ENCODE data around the gene ACSL6.
"Not testable (repeated sequence)": the region's sequence is repeated elsewhere in the genome, so short reads cannot be mapped to it uniquely, and the experiment has no call there.

The ACSL6 gene

DNA sequence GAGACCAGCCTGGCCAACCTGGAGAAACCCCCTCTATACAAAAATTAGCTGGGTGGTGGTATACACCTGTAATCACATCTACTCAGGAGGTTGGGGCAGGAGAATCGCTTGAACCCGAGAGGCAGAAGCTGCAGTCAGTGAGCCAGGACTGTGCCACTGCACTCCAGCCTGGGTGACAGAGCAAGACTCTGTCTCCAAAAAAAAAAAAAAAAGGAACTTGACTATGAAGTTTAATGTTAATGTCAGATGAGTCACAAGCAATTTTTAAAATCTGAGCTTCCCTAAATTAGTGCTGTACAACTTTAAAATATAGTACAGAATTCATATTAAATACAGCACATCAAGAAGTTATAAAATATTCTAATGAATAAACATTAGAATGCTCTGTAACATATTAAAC lies 67.5 kb downstream of the ACSL6 start:
- FAIRE-seq (no peak), DNase-seq (ENCODE audit: insufficient read length, low spot score) (no peak)
- TF ChIP-seq POU2F2 (IDR thresholded peaks at IDR 0.05; ENCODE audit: low read depth, low read length) (no peak), POLR2AphosphoS5 (IDR thresholded peaks at IDR 0.05; ENCODE audit: low read depth, low read length) (no peak), POLR2A (IDR thresholded peaks at IDR 0.05; ENCODE audit: low read depth, low read length) (no peak), SPI1 (IDR thresholded peaks at IDR 0.05; ENCODE audit: low read depth, low read length) (no peak), TAF1 (IDR thresholded peaks at IDR 0.05; ENCODE audit: low read depth, low read length) (no peak), PAX5 (IDR thresholded peaks at IDR 0.05; ENCODE audit: insufficient read depth, low read length, severe bottlenecking) (no peak)

DNA sequence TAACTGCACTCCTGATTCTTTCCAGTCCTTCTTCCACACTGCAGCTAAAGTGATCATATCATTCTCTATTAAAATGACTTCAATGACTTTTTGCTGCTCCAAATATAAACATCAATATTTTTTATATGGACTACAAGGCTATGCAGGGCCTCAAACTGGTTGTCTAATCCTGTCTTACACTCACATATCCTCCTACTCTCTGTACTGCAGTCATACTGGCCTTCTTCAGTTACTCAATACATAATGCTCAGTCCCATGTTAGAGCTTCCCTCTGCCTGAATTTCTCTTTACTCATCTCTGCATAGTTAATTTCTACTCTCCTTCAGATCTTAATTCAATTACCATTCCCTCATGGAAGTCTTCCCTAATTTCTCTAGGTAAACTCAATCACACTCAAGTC lies 69.4 kb downstream of the ACSL6 start:
- no peak for DNase-seq (ENCODE audit: insufficient read length, low spot score)
- no peak for FAIRE-seq
- TF ChIP-seq POU2F2 (IDR thresholded peaks at IDR 0.05; ENCODE audit: low read depth, low read length) (no peak), SPI1 (IDR thresholded peaks at IDR 0.05; ENCODE audit: low read depth, low read length) (no peak), POLR2A (IDR thresholded peaks at IDR 0.05; ENCODE audit: low read depth, low read length) (no peak), TAF1 (IDR thresholded peaks at IDR 0.05; ENCODE audit: low read depth, low read length) (no peak), POLR2AphosphoS5 (IDR thresholded peaks at IDR 0.05; ENCODE audit: low read depth, low read length) (no peak), PAX5 (IDR thresholded peaks at IDR 0.05; ENCODE audit: insufficient read depth, low read length, severe bottlenecking) (no peak)

DNA sequence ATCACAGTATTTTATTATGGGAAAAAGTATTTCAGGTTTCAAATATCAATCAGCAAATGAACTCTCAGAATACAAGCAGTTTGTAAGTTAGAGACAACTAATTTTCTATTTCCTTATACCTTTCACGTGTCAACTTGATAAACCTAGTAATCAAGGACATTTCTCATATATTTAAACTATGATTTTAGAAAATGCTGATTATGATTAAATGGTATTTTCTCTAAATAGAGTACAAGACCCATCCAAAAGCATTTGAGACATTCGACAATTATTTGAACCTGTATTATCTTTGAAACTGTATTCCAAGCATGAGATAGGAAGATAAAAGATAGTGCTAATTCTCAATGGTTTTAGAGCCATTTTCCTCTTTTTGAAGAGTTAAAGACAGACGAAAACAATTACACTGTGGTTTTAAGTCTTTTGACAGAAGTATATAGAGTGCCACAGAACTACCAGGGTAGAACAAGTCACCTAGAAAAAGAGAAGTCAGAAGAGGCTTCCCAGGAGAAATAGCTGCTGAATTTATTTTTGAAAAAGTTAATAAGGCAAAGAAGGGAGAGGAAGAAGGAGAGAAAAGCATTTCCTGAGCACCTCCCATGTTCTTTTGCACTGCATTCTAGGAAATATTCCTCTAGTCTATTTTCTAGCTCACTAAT lies 71.6 kb downstream of the ACSL6 start:
- FAIRE-seq (no peak), DNase-seq (ENCODE audit: insufficient read length, low spot score) (no peak)
- no peak for TF ChIP-seq POU2F2 (IDR thresholded peaks at IDR 0.05; ENCODE audit: low read depth, low read length)
- no peak for TF ChIP-seq POLR2A (IDR thresholded peaks at IDR 0.05; ENCODE audit: low read depth, low read length)
- TF ChIP-seq PAX5 (IDR thresholded peaks at IDR 0.05; ENCODE audit: insufficient read depth, low read length, severe bottlenecking), result no peak
- no peak for TF ChIP-seq TAF1 (IDR thresholded peaks at IDR 0.05; ENCODE audit: low read depth, low read length)
- TF ChIP-seq SPI1 (IDR thresholded peaks at IDR 0.05; ENCODE audit: low read depth, low read length), result no peak
- no peak for TF ChIP-seq POLR2AphosphoS5 (IDR thresholded peaks at IDR 0.05; ENCODE audit: low read depth, low read length)

DNA sequence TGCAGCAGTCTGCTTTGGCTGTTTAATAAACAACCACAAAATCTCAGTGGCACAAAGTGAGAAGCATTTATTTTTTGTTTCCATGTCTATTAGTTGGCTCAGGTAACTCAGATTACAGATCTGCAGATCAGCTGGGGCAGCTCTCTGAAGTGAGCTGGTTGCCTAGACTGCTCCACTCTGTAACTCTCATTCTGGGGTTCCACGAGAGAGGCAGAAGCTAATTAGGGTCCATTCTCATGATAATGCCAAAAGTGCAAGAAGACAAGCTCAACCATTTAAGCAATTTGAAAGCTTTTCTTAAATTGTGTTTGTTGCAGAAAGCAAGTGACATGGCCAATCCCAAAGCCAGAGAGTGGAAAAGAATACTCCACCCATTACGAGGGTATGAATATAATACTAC lies 79.2 kb downstream of the ACSL6 start:
- TF ChIP-seq PAX5 (IDR thresholded peaks at IDR 0.05; ENCODE audit: insufficient read depth, low read length, severe bottlenecking) (no peak), POLR2AphosphoS5 (IDR thresholded peaks at IDR 0.05; ENCODE audit: low read depth, low read length) (no peak), POU2F2 (IDR thresholded peaks at IDR 0.05; ENCODE audit: low read depth, low read length) (no peak), POLR2A (IDR thresholded peaks at IDR 0.05; ENCODE audit: low read depth, low read length) (no peak), TAF1 (IDR thresholded peaks at IDR 0.05; ENCODE audit: low read depth, low read length) (no peak), SPI1 (IDR thresholded peaks at IDR 0.05; ENCODE audit: low read depth, low read length) (no peak)
- DNase-seq (ENCODE audit: insufficient read length, low spot score) (no peak), FAIRE-seq (no peak)

DNA sequence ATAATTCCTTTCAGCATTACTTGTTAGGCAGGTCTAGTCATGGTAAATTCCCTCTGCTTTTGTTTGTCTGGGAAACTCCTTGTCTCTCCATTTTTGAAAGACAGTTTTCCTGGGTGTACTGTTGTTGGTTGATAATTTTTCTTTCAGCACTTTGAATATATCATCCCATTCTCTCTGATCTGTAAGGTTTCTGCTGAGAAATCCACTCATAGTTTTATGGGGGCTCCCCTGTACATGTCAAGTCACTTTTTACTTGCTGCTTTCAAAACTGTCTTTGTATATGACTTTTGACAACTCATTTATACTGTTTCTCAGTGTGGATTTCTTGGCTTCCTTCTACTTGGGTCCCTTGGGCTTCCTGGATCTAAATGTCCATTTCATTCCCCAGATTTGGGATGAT lies 82.5 kb downstream of the ACSL6 start:
- TF ChIP-seq POU2F2 (IDR thresholded peaks at IDR 0.05; ENCODE audit: low read depth, low read length), result no peak
- TF ChIP-seq POLR2A (IDR thresholded peaks at IDR 0.05; ENCODE audit: low read depth, low read length), result no peak
- no peak for TF ChIP-seq PAX5 (IDR thresholded peaks at IDR 0.05; ENCODE audit: insufficient read depth, low read length, severe bottlenecking)
- TF ChIP-seq SPI1 (IDR thresholded peaks at IDR 0.05; ENCODE audit: low read depth, low read length), result no peak
- TF ChIP-seq TAF1 (IDR thresholded peaks at IDR 0.05; ENCODE audit: low read depth, low read length), result no peak
- no peak for TF ChIP-seq POLR2AphosphoS5 (IDR thresholded peaks at IDR 0.05; ENCODE audit: low read depth, low read length)
- no peak for FAIRE-seq

DNA sequence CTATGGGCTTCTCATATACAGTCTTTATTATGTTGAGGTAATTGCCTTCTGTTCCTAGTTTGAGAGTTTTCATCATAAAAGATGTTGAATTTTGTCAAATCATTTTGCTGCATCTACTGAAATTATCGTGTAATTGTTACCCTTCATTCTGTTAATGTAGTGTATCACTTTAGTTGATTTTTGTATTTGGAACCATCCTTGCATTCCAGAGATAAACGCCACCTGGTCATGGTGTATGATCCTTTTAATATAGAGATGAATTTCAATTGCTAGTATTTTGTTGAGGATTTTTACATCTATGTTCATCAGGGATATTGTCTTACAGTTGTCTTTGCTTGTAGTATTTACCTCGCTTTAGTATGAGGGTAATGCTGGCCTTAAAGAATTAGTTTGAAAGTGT lies 85.3 kb downstream of the ACSL6 start:
- TF ChIP-seq PAX5 (IDR thresholded peaks at IDR 0.05; ENCODE audit: insufficient read depth, low read length, severe bottlenecking), result no peak
- no peak for TF ChIP-seq POU2F2 (IDR thresholded peaks at IDR 0.05; ENCODE audit: low read depth, low read length)
- TF ChIP-seq SPI1 (IDR thresholded peaks at IDR 0.05; ENCODE audit: low read depth, low read length), result no peak
- TF ChIP-seq POLR2A (IDR thresholded peaks at IDR 0.05; ENCODE audit: low read depth, low read length), result no peak
- TF ChIP-seq TAF1 (IDR thresholded peaks at IDR 0.05; ENCODE audit: low read depth, low read length), result no peak
- TF ChIP-seq POLR2AphosphoS5 (IDR thresholded peaks at IDR 0.05; ENCODE audit: low read depth, low read length), result no peak
- DNase-seq (ENCODE audit: insufficient read length, low spot score) (no peak), FAIRE-seq (no peak)

More for the DNA sequence above, 82.5 kb downstream of the ACSL6 start:
- no peak for DNase-seq (ENCODE audit: insufficient read length, low spot score)

DNA sequence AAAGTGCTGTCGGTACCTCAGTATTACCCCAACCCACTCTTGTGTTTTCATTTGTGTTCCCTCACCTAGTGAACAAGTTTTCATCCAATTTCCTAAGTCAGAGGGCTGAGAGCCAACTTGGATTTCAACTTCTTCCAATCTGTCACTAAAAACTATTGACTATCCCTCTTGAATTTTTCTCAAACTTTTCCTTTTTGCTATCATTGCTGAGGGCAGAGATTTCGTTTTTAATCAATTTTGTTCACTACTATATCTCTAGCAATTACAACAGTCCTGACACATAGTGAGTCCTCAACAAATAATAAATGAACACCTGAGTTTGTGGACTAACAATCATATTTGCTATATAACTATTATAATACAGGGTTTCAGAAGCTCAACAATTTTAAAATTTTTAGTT lies 95.0 kb downstream of the ACSL6 start:
- TF ChIP-seq PAX5 (IDR thresholded peaks at IDR 0.05; ENCODE audit: insufficient read depth, low read length, severe bottlenecking) (no peak), SPI1 (IDR thresholded peaks at IDR 0.05; ENCODE audit: low read depth, low read length) (no peak), POLR2AphosphoS5 (IDR thresholded peaks at IDR 0.05; ENCODE audit: low read depth, low read length) (no peak)
- DNase-seq (ENCODE audit: insufficient read length, low spot score) (no peak), FAIRE-seq (no peak)

DNA sequence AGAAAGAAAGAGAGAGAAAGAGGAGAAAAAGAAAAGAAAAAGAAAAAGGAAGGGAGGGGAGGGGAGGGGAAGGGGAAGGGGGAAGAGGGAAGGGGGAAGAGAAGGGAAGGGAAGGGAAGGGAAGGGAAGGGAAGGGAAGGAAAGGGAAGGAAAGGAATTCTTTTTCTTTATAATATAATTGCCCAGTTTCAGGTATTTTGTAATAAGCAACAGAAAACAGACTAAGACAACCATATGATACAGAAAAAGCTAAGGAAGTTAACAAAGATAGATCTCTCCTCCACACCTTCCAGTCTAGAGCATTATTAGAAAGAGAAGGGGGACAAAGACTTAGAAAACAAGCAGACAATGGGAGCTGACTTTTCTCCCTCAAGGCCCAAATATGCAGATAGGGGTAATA lies 97.0 kb downstream of the ACSL6 start:
- no peak for DNase-seq (ENCODE audit: insufficient read length, low spot score)
- TF ChIP-seq PAX5 (IDR thresholded peaks at IDR 0.05; ENCODE audit: insufficient read depth, low read length, severe bottlenecking) (no peak), POLR2A (IDR thresholded peaks at IDR 0.05; ENCODE audit: low read depth, low read length) (no peak), POU2F2 (IDR thresholded peaks at IDR 0.05; ENCODE audit: low read depth, low read length) (no peak)
- FAIRE-seq, result no peak

DNA sequence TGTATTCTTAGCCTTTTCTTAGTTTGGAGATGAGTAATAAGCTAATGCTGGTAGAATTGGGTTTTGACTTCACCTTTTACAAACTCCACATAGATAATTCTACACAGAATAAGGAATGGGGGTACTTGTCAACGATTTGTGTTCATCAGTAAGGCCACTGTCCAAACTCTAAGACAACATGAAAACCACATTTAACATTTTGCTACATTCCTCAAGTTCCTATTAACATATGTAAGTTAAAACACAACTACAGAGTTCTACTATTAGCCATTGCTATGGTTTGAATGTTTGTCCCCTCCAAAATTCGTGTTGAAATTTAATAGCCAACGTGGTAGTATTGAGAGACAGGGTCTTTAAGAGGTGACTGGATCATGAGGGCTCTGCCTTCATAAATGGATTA lies 97.9 kb downstream of the ACSL6 start:
- FAIRE-seq (no peak), DNase-seq (ENCODE audit: insufficient read length, low spot score) (no peak)
- TF ChIP-seq POLR2AphosphoS5 (IDR thresholded peaks at IDR 0.05; ENCODE audit: low read depth, low read length) (no peak), TAF1 (IDR thresholded peaks at IDR 0.05; ENCODE audit: low read depth, low read length) (no peak), PAX5 (IDR thresholded peaks at IDR 0.05; ENCODE audit: insufficient read depth, low read length, severe bottlenecking) (no peak), POU2F2 (IDR thresholded peaks at IDR 0.05; ENCODE audit: low read depth, low read length) (no peak), POLR2A (IDR thresholded peaks at IDR 0.05; ENCODE audit: low read depth, low read length) (no peak), SPI1 (IDR thresholded peaks at IDR 0.05; ENCODE audit: low read depth, low read length) (no peak)

DNA sequence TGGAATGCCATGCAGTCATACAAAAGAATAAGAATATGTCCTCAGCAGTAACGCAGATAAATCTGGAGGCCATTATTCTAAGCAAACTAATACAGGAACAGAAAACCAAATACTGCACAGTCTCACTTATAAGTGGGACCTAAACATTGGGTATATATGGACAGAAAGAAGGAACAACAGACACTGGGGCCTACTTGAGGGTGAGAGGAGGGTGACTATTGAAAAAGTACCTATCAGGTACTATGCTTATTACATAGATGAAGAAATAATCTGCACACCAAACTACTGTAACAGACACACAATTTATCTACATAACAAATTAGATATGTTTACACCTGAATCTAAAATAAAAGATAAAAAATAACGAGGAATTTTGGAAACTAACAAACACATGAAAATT lies 104.8 kb downstream of the ACSL6 start:
- DNase-seq (ENCODE audit: insufficient read length, low spot score) (no peak), FAIRE-seq (no peak)
- TF ChIP-seq TAF1 (IDR thresholded peaks at IDR 0.05; ENCODE audit: low read depth, low read length), result no peak
- no peak for TF ChIP-seq POLR2A (IDR thresholded peaks at IDR 0.05; ENCODE audit: low read depth, low read length)
- TF ChIP-seq SPI1 (IDR thresholded peaks at IDR 0.05; ENCODE audit: low read depth, low read length), result no peak
- TF ChIP-seq POU2F2 (IDR thresholded peaks at IDR 0.05; ENCODE audit: low read depth, low read length), result no peak
- no peak for TF ChIP-seq POLR2AphosphoS5 (IDR thresholded peaks at IDR 0.05; ENCODE audit: low read depth, low read length)
- TF ChIP-seq PAX5 (IDR thresholded peaks at IDR 0.05; ENCODE audit: insufficient read depth, low read length, severe bottlenecking), result no peak

DNA sequence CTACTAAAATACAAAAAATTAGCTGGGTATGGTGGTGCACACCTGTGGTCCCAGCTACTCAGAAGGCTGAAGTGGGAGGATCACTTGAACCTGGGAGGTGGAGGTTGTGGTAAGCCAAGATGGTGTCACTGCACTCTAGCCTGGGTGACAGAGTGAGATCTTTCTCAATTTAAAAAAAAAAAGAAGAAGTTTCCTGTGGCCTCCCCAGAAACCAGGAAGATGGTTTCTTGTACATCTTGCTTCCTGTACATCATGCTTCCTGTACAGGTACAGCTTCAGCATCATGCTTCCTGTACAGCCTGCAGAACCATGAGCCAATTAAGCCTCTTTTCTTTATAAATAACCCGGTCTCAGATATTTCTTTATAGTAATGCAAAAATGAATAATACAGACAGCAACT lies 109.2 kb downstream of the ACSL6 start:
- not testable (repeated sequence) for FAIRE-seq; DNase-seq (ENCODE audit: insufficient read length, low spot score)
